B cell (primary cell): ENCODE data around the gene CDK12. TPM values are rescaled to one million over a fixed set of nuclear protein-coding genes. Genes with fewer than 3 reads are reported as not detected.

Experiments used
- ATAC-seq: fragments of 200-7000 bp; cut with Tn5 transposase; one replicate; pipeline ENCODE4 v1.10.0; 2021; ENCODE audit warnings: low read depth, mild to moderate bottlenecking, moderate number of reproducible peaks, moderate library complexity
- CTCF ChIA-PET: fragments of 350-600 bp; sonication (Branson Sonifier 250); formaldehyde crosslinking; loops from one replicate; lab custom pipeline; 2021; ENCODE audit warnings: antibody characterized with exemption, inconsistent platforms; lab: Charles Lee
- POLR2A ChIA-PET: fragments of 350-600 bp; sonication (Branson Sonifier 250); formaldehyde crosslinking; loops from one replicate; lab custom pipeline; 2021; ENCODE audit warnings: antibody characterized with exemption; lab: Charles Lee
- DNase-seq: peaks from one replicate; pipeline ENCODE4 v3.0.0; 2013
- H2AFZ ChIP-seq: 2 replicates; pipeline ENCODE4 v1.6.1; 2012; ENCODE audit warnings: mild to moderate bottlenecking, low read depth, low read length; ENCODE audit not compliant: insufficient read depth, poor library complexity, severe bottlenecking
- H3K27ac ChIP-seq, 2 donors: 1 replicate in 1 of 2; 2 replicates in 1 of 2; pipeline ENCODE4 v1.5.1; 2012 to 2013; ENCODE audit warnings: low read length in 2 of 2, mild to moderate bottlenecking in 2 of 2, moderate library complexity in 1 of 2
- H3K27me3 ChIP-seq, 4 experiments: fragments of 200-600 bp in 1 of 4; sonication (generic) in 1 of 4; replicated peaks in 1 of 4; 1 replicate in 2 of 4; 2 replicates in 2 of 4; pipeline versions ENCODE4 v1.6.1 to v1.7.0; 2013 to 2016; ENCODE audit warnings: low read length in 3 of 4, mild to moderate bottlenecking in 2 of 4, mixed read lengths in 1 of 4, moderate library complexity in 1 of 4; ENCODE audit not compliant: insufficient read depth in 4 of 4, control insufficient read depth in 3 of 4; ENCODE audit errors: control extremely low read depth in 1 of 4
- H3K36me3 ChIP-seq, 2 experiments: replicated peaks in 1 of 2; 1 replicate in 1 of 2; 2 replicates in 1 of 2; pipeline versions ENCODE4 v1.6.1 to v1.7.1; 2013; ENCODE audit warnings: low read length in 1 of 2; ENCODE audit not compliant: insufficient read depth in 2 of 2, control insufficient read depth in 1 of 2; ENCODE audit errors: control extremely low read depth in 1 of 2, extremely low read depth in 1 of 2
- H3K4me1 ChIP-seq, 2 donors: fragments of 200-600 bp in 1 of 2; sonication (generic) in 1 of 2; 1 replicate in 1 of 2; 2 replicates in 1 of 2; pipeline versions ENCODE4 v1.5.1 to v1.6.1; 2013 to 2017; ENCODE audit warnings: low read length in 2 of 2; ENCODE audit not compliant: control insufficient read depth in 2 of 2, insufficient read depth in 2 of 2
- H3K4me2 ChIP-seq: replicated peaks from 2 replicates; pipeline ENCODE3; 2012; ENCODE audit warnings: mild to moderate bottlenecking, low read depth, low read length; ENCODE audit not compliant: poor library complexity, severe bottlenecking
- H3K4me3 ChIP-seq, 5 experiments: fragments of 200-600 bp in 1 of 5; sonication (generic) in 1 of 5; 1 replicate in 3 of 5; 2 replicates in 2 of 5; pipeline versions ENCODE4 v1.5.1 to v1.7.0; 2011 to 2016; ENCODE audit warnings: low read length in 4 of 5, mild to moderate bottlenecking in 4 of 5, low read depth in 2 of 5, control low read depth in 1 of 5, moderate library complexity in 1 of 5; ENCODE audit not compliant: insufficient read depth in 1 of 5; ENCODE audit errors: control extremely low read depth in 1 of 5, extremely low read depth in 1 of 5
- H3K79me2 ChIP-seq: fragments of 200-600 bp; sonication (generic); one replicate; pipeline ENCODE4 v1.6.0; 2016; ENCODE audit warnings: low read length; ENCODE audit not compliant: control insufficient read depth, insufficient read depth
- H3K9ac ChIP-seq: fragments of 200-600 bp; sonication (generic); 2 replicates; pipeline ENCODE4 v1.6.1; 2017; ENCODE audit warnings: mild to moderate bottlenecking, low read length, moderate library complexity
- H3K9me3 ChIP-seq, 3 donors: one replicate each; pipeline versions ENCODE4 v1.6.1 to v1.7.1; 2013; ENCODE audit warnings: low read length in 2 of 3; ENCODE audit not compliant: control insufficient read depth in 2 of 3, insufficient read depth in 1 of 3; ENCODE audit errors: control extremely low read depth in 1 of 3
- H4K20me1 ChIP-seq: 2 replicates; pipeline ENCODE4 v1.6.0; 2012; ENCODE audit warnings: mild to moderate bottlenecking, low read length; ENCODE audit not compliant: insufficient read depth, control insufficient read depth, poor library complexity, severe bottlenecking
- H3K27ac Mint-ChIP-seq: one replicate; pipeline ENCODE4 v1.8.0; 2021; ENCODE audit warnings: mixed read lengths
- H3K27me3 Mint-ChIP-seq: one replicate; pipeline ENCODE4 v1.8.0; 2021; ENCODE audit warnings: mixed read lengths
- H3K4me1 Mint-ChIP-seq: one replicate; pipeline ENCODE4 v1.8.0; 2021; ENCODE audit warnings: mixed read lengths
- H3K4me3 Mint-ChIP-seq: one replicate; pipeline ENCODE4 v1.8.0; 2021; ENCODE audit warnings: mixed read lengths
- H3K9me3 Mint-ChIP-seq: one replicate; pipeline ENCODE4 v1.8.0; 2022; ENCODE audit warnings: mixed read lengths; ENCODE audit not compliant: insufficient read depth
- CTCF ChIP-seq: fragments of 200-600 bp; IDR thresholded peaks from one replicate; pipeline ENCODE4 v1.8.0; 2022; ENCODE audit warnings: antibody characterized with exemption, mild to moderate bottlenecking
- EZH2 ChIP-seq: IDR thresholded peaks from 2 replicates; pipeline ENCODE4 v1.6.1; 2012; ENCODE audit warnings: borderline replicate concordance, low read depth, mild to moderate bottlenecking, moderate library complexity, low read length; ENCODE audit not compliant: insufficient read depth, poor library complexity, severe bottlenecking
- WGBS: methylation state at CpG from one replicate; pipeline ENCODE4 v1.1.5; 2013; ENCODE audit warnings: missing lambda C conversion rate; ENCODE audit not compliant: insufficient coverage; 5-methylcytosine and 5-hydroxymethylcytosine counted together
- intact Hi-C: fragments of 100-400 bp; cut with micrococcal nuclease; formaldehyde crosslinking; loops from one replicate; pipeline ENCODE4 v1.10.0; 2022
- polyA plus RNA-seq: library from polyadenylated mRNA; depleted of rRNA; stranded (reverse); fragments of >200 nt; gene quantifications from 2 replicates; pipeline ENCODE4 v1.2.3, GENCODE V29; 2012
- total RNA-seq, 2 donors: library from RNA; stranded (reverse); fragments of 120-200 nt in 1 of 2; gene quantifications; 1 replicate in 1 of 2; 2 replicates in 1 of 2; pipeline versions ENCODE4 v1.2.3 to v1.2.4, GENCODE V29; 2013 to 2022

Gene CDK12
- total and polyA plus RNA-seq, 2 donors (not counting 1 experiment from before 2014, with no cell fraction given) = 29.8 to 117 TPM

- no peaks in the 10 kb centered on the region for H3K9me3 Mint-ChIP-seq
- H2AFZ ChIP-seq = no peak overlapping the region
- peak overlapping the region; percentile 60 for H3K4me3 Mint-ChIP-seq
- intact Hi-C loops = no loop called here
- no peaks in the 10 kb centered on the region for H3K9me3 ChIP-seq
- DNase-seq (peak; percentile 24), ATAC-seq (no peak)
- H4K20me1 ChIP-seq = no peaks in the 10 kb centered on the region
- H3K27ac ChIP-seq = peak overlapping the region; percentile 88 to 90
- no peaks in the 10 kb centered on the region for H3K27me3 Mint-ChIP-seq
- H3K27me3 ChIP-seq = no peaks in the 10 kb centered on the region
- H3K4me1 ChIP-seq = peaks cover 28 to 39% of the 10 kb centered on the region in 2 donors
- 100% methylated on average over 2 of the region's 6 CpGs for WGBS
- H3K36me3 ChIP-seq = peaks cover 0 to 35% of the 10 kb centered on the region in 2 experiments
- H3K9ac ChIP-seq = peak overlapping the region; percentile 35
- POLR2A ChIA-PET = interaction anchor here (0.6 to 1.3 kb wide), 2 partner anchors 70 to 159 kb away, joined by 3 read pairs; no protein-coding TSS in a partner anchor
- peak overlapping the region; percentile 80 for H3K27ac Mint-ChIP-seq
- H3K4me2 ChIP-seq = peak overlapping the region; percentile 54
- H3K4me1 Mint-ChIP-seq = peaks cover 38% of the 10 kb centered on the region
- H3K4me3 ChIP-seq = peak overlapping the region in 1 of 5 experiments; percentile 14
- TF ChIP-seq CTCF = no peak
- no peak for TF ChIP-seq EZH2
- CTCF ChIA-PET = interaction anchor here (0.7 to 14.3 kb wide), 9 partner anchors 70 to 477 kb away, joined by 3 to 262 read pairs (median 4); partner anchors contain the start of gene MIEN1
- no peaks in the 10 kb centered on the region for H3K79me2 ChIP-seq
Observed at GRCh38 chr17:39549747-39550573, 88.7 kb downstream of the CDK12 start.

GRCh38 chr17:39551879-39552278 lies 90.6 kb downstream of the CDK12 start:
- WGBS = 100% methylated on average over 1 of the region's 1 CpG
- Histone ChIP-seq H3K79me2 (no peaks in the 10 kb centered on the region), H4K20me1 (no peaks in the 10 kb centered on the region), H3K36me3 (peaks cover 0 to 39% of the 10 kb centered on the region in 2 experiments), H3K27ac (no peak overlapping the region), H3K9me3 (no peaks in the 10 kb centered on the region), H3K4me2 (no peak overlapping the region), H3K4me1 (peaks cover 28 to 39% of the 10 kb centered on the region in 2 donors), H3K27me3 (no peaks in the 10 kb centered on the region), H3K4me3 (no peak overlapping the region), H2AFZ (no peak overlapping the region), H3K9ac (no peak overlapping the region)
- H3K9me3 Mint-ChIP-seq = no peaks in the 10 kb centered on the region
- ATAC-seq (no peak), DNase-seq (no peak)
- TF ChIP-seq CTCF (no peak), EZH2 (no peak)
- ChIA-PET CTCF (interaction anchor here (1.1 to 14.3 kb wide), 3 partner anchors 23 to 197 kb away, joined by 3 to 262 read pairs (median 4); no protein-coding TSS in a partner anchor), POLR2A (no interaction called here)
- no peak overlapping the region for H3K4me3 Mint-ChIP-seq
- intact Hi-C loops = no loop called here
- no peaks in the 10 kb centered on the region for H3K27me3 Mint-ChIP-seq
- no peak overlapping the region for H3K27ac Mint-ChIP-seq
- peaks cover 38% of the 10 kb centered on the region for H3K4me1 Mint-ChIP-seq
